HG02981 (cell line): ENCODE data around the gene ZNF621.
"Not testable (repeated sequence)": the region's sequence is repeated elsewhere in the genome, so short reads cannot be mapped to it uniquely, and the experiment has no call there.

Source experiments
- ATAC-seq: cut with Tn5 transposase; IDR thresholded peaks from one replicate; pipeline ENCODE4 v1.9.1; 2021; ENCODE audit warnings: mild to moderate bottlenecking, moderate library complexity; ENCODE audit not compliant: unreplicated experiment

ZNF621 gene

DNA sequence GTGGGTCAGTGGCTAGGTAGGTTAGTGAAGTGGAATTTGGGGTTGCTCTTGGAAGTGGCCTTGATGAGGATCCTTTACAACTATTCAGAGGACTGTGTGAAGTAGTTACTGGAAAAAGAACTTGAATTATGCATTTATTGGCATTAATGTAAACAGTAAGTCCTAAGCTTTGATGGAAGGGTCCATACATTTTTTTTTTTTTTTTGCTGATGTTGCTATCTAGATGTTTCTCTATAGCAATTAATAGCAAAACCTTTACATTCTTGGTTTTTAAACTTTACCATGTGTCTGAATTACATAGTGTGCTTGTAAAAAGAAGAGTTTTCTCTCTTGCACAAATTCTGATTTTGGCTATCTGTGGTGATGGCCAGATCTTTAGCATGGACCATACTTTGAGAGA is 9.5 kb downstream of the ZNF621 start:
- ATAC-seq = no peak

DNA sequence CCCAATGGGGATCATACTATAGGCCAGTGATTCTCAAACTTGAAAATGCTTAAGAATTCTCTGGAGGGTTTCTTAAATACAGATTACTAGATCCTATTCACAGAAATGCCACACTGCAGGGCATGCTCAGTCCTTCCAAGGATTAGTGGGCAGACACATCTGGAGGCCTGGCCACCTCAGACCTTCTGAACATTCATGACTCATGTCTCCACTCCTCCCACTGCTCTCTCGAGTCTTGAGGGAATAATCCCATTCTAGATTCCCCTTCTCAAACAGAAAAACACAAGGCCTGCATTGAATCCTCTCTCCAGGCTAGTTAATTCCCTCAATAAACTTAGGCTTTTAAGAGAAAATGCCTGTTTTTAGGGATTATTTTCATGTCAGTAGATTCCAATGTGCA is 22.1 kb downstream of the ZNF621 start:
- ATAC-seq = no peak

DNA sequence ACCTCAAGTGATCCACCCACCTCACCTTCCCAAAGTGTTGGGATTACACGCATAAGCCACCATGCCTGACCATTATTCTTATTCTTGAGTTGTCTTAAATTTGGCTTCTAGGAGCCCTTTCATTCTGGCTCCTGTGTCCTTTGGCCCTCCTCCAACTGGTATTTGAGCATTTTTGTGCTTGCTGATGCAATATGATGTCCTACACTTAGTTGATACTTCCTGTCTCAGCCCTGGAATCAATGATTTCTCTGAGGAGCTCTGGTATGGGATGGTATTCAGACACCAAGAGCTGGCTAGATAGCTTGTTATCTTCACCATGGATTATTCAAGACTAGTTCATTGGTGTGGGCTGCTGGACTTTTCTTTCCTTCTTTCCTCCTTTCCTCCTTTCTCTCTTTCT is 25.4 kb downstream of the ZNF621 start:
- ATAC-seq = no peak

GRCh38 chr3:40557575-40558161 is 32.9 kb downstream of the ZNF621 start:
- ATAC-seq = no peak

DNA sequence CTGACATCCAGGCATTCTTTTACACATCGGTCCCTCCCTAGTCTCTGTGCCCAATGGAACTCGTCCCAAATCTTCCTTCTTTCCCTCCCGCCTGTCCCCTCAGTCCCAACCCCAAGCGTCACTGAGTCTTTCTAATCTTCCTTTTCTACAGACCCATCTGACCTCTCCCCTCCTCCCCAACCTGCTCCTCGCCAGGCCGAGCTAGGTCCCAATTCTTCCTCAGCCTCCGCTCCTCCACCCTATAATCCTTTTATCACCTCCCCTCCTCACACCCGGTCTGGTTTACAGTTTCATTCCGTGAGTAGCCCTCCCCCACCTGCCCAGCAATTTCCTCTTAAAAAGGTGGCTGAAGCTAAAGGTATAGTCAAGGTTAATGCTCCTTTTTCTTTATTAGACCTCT is 37.7 kb downstream of the ZNF621 start:
- not testable (repeated sequence) for ATAC-seq

DNA sequence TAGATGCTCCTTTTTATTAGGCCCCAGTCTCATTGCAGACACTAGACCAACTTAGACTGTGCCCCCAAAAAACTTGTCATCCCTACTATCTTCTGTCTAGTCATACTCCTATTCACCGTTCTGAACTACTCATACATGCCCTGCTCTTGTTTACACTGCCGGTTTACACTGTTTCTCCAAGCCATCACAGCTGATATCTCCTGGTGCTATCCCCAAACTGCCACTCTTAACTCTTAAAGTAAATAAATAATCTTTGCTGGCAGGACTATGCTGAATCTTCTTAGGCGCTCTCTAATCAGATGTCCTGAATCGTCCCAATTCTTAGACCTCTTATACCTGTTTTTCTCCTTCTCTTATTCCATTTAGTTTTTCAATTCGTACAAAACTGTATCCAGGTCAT is 40.9 kb downstream of the ZNF621 start:
- not testable (repeated sequence) for ATAC-seq

GRCh38 chr3:40566694-40567093 is 41.9 kb downstream of the ZNF621 start:
- ATAC-seq = no peak

- no peak for ATAC-seq
Observed at GRCh38 chr3:40572588-40572987, 47.8 kb downstream of the ZNF621 start.

DNA sequence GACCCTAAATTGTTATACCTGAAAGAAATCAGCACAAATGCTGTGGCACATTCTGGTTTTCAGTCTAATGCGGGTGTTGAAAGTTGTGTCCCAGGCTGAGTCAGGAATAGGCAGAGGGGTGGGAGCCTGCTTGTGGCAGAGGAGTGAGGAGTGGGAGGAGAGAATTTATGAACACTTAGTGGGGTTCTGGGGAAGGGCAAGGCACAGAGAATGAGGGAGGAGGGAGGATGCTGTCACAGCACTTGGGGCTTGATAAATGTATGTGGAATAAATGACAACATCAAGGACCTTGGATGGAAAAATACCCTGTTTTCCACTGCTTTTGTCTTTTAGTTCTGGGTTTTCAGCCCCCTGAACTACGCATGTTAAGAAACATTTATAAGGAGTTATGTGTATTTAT is 49.3 kb downstream of the ZNF621 start:
- no peak for ATAC-seq

- ATAC-seq = no peak
Observed at GRCh38 chr3:40574661-40575060, 49.9 kb downstream of the ZNF621 start.

DNA sequence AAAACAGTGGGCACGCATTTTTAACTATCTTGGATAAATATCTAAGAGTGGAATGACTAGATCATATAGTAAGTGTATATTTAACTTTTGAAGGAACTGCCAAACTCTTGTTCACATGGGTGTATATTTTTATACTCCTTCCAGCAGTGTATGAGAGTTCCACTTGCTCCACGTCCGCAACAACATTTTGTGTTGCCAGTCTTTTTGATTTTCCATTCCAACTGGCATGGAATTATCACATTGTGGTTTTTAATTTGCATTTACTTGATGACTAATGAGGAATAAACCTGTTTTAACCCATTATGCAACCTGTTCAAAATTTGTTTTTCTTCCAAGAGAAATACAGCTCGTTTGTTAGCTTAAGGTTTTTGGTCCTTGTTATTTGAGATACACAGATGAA is 51.6 kb downstream of the ZNF621 start:
- ATAC-seq = no peak

GRCh38 chr3:40580494-40581091 is 55.8 kb downstream of the ZNF621 start:
- ATAC-seq = no peak

GRCh38 chr3:40581166-40581565 is 56.4 kb downstream of the ZNF621 start:
- ATAC-seq = no peak

GRCh38 chr3:40582401-40583027 is 57.8 kb downstream of the ZNF621 start:
- ATAC-seq = no peak

GRCh38 chr3:40583691-40584090 is 58.9 kb downstream of the ZNF621 start:
- ATAC-seq = no peak

- peak; percentile 60 for ATAC-seq
Observed at GRCh38 chr3:40584625-40585189, 59.9 kb downstream of the ZNF621 start.

GRCh38 chr3:40585381-40586016 is 60.7 kb downstream of the ZNF621 start:
- ATAC-seq = no peak

DNA sequence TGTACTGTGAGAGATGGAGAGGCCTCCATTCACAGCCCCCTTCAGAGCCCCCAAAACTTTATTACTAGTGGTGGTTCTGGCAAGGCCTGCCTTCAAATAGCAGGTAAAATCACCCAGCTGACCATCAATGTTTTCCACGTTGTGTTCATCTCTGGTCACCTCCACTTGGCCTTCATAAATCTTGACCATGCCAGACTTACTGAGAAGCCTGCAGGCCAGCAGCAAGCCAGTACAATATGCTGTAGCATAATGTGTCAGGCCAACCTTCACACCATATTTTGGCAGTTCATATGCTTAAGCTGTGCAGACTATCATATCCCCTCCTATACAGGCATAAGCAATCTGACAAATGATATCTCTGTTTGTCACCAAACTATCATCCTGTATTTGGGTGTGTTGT is 62.1 kb downstream of the ZNF621 start:
- no peak for ATAC-seq

GRCh38 chr3:40588406-40588805 is 63.6 kb downstream of the ZNF621 start:
- ATAC-seq = no peak
